Measurements from ENCODE around the gene COL18A1.
A peak's percentile ranks its signal among the peaks of the same experiment; 100 is the strongest.

The COL18A1 gene

DNA sequence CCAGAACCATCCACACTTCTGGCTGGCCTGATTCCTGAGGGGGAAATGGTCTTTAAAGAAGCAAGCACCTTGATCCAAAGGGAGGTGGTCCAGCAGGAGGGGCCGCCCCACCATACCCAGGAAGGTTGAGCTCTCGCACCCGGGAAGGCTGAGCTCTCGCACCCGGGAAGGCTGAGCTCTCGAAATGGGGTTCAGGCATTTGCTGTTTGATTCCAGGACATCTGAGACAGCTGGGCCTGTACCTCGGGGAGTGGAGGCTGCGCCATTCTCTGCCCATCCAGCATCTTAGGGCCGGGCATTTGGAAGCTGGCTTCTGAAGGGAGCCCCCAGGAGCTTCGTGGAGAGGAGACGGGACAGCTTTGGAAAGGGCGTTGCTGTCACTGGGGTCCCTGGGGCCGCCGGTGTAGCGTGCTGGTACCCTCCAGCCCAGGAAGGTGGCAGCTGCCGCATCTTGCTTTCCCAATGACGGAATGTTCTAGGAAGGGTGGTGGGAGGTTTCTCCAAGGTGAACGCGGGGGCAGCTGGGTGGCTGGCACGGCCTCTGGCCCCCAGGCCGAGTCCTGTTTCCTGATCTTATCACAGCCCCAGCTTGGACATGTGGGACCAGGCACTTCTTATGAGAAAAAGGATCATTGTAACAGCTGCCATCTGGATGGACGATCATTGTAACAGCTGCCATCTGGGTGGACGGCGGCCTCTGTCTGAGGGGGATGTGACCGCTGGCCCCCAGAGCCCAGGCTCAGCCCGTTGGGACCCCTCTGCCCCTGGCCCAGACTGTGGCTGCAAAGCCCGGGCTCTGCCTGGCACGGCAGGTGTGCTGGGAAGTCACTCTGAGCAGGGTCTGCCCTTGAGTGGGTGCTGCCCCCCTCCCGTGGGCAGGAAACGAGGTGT, 61.6 kb downstream of the COL18A1 start:
- Histone ChIP-seq H3K23ac (ENCODE audit: low read depth, low read length, poor library complexity) (peak overlapping the region; percentile 62), H4K8ac (ENCODE audit: low read depth, low read length) (no peak overlapping the region), H3K14ac (ENCODE audit: low read length) (no peak overlapping the region), H3K4me2 (ENCODE audit: insufficient read depth, low read length, poor library complexity, severe bottlenecking) (no peak overlapping the region), H2BK5ac (ENCODE audit: low read length) (no peak overlapping the region), H3K27me3 (ENCODE audit: control insufficient read depth in 3 of 3, insufficient read depth in 3 of 3, low read depth in 1 of 3, low read length in 3 of 3) (peaks cover 0 to 76% (median 0%) of the 10 kb centered on the region in 3 experiments), H2BK120ac (ENCODE audit: low read depth, low read length) (no peak overlapping the region), H3K9ac (ENCODE audit: low read depth, low read length, poor library complexity) (no peak overlapping the region), H2BK15ac (ENCODE audit: low read length) (peak overlapping the region; percentile 49), H3K36me3 (replicated peaks in 1 of 2; ENCODE audit: control insufficient read depth in 2 of 2, insufficient read depth in 2 of 2, low read length in 2 of 2) (no peaks in the 10 kb centered on the region), H3K27ac (replicated peaks; ENCODE audit: low read length) (no peak overlapping the region), H3K18ac (ENCODE audit: low read length) (peak overlapping the region; percentile 78), H2AFZ (ENCODE audit: low read length) (no peak overlapping the region), H2BK12ac (ENCODE audit: low read length) (no peak overlapping the region), H3K4me3 (ENCODE audit: low read length in 2 of 2) (no peak overlapping the region), H3K79me1 (ENCODE audit: low read depth, low read length) (peaks cover 11% of the 10 kb centered on the region), H3K4me1 (ENCODE audit: control insufficient read depth in 2 of 2, insufficient read depth in 1 of 2, low read depth in 1 of 2, low read length in 2 of 2) (peaks cover 10 to 19% of the 10 kb centered on the region in 2 donors), H4K91ac (ENCODE audit: low read depth, low read length, poor library complexity) (no peak overlapping the region), H2AK5ac (ENCODE audit: low read depth, low read length) (peak overlapping the region; percentile 91), H3K9me3 (replicated peaks in 1 of 2; ENCODE audit: control insufficient read depth in 2 of 2, insufficient read depth in 1 of 2, low read depth in 1 of 2, low read length in 2 of 2) (peaks cover 4 to 7% of the 10 kb centered on the region in 2 donors), H3K4ac (ENCODE audit: low read length) (no peak overlapping the region)
- DNase-seq (ENCODE audit: low spot score): no peak
- WGBS, 2 donors (ENCODE audit: extremely low coverage in 2 of 2, insufficient read length in 2 of 2, insufficient replicate concordance in 1 of 2): no CpG with 5 or more reads among the region's 30 CpGs

GRCh38 chr21:45467221-45467779, 62.3 kb downstream of the COL18A1 start:
- peak overlapping the region; percentile 62 for H3K23ac ChIP-seq (ENCODE audit: low read depth, low read length, poor library complexity)
- H3K4me1 ChIP-seq (ENCODE audit: control insufficient read depth in 2 of 2, insufficient read depth in 1 of 2, low read depth in 1 of 2, low read length in 2 of 2): peaks cover 10 to 23% of the 10 kb centered on the region in 2 donors
- no peak overlapping the region for H2BK5ac ChIP-seq (ENCODE audit: low read length)
- H3K27ac ChIP-seq (replicated peaks; ENCODE audit: low read length): no peak overlapping the region
- peak overlapping the region; percentile 91 for H2BK15ac ChIP-seq (ENCODE audit: low read length)
- no peak overlapping the region for H3K4me3 ChIP-seq (ENCODE audit: low read length in 2 of 2)
- H3K4ac ChIP-seq (ENCODE audit: low read length): no peak overlapping the region
- H4K91ac ChIP-seq (ENCODE audit: low read depth, low read length, poor library complexity): no peak overlapping the region
- H3K18ac ChIP-seq (ENCODE audit: low read length): peak overlapping the region; percentile 78
- peak overlapping the region; percentile 84 for H4K8ac ChIP-seq (ENCODE audit: low read depth, low read length)
- no CpG with 5 or more reads among the region's 25 CpGs for WGBS, 2 donors (ENCODE audit: extremely low coverage in 2 of 2, insufficient read length in 2 of 2, insufficient replicate concordance in 1 of 2)
- H3K27me3 ChIP-seq (ENCODE audit: control insufficient read depth in 3 of 3, insufficient read depth in 3 of 3, low read depth in 1 of 3, low read length in 3 of 3): peaks cover 0 to 76% (median 0%) of the 10 kb centered on the region in 3 experiments
- H2AK5ac ChIP-seq (ENCODE audit: low read depth, low read length): peak overlapping the region; percentile 91
- H3K79me1 ChIP-seq (ENCODE audit: low read depth, low read length): peaks cover 13% of the 10 kb centered on the region
- H2AFZ ChIP-seq (ENCODE audit: low read length): no peak overlapping the region
- H2BK12ac ChIP-seq (ENCODE audit: low read length): no peak overlapping the region
- no peaks in the 10 kb centered on the region for H3K36me3 ChIP-seq (replicated peaks in 1 of 2; ENCODE audit: control insufficient read depth in 2 of 2, insufficient read depth in 2 of 2, low read length in 2 of 2)
- H3K14ac ChIP-seq (ENCODE audit: low read length): no peak overlapping the region
- peak overlapping the region; percentile 33 for H3K9ac ChIP-seq (ENCODE audit: low read depth, low read length, poor library complexity)
- H2BK120ac ChIP-seq (ENCODE audit: low read depth, low read length): no peak overlapping the region
- no peak overlapping the region for H3K4me2 ChIP-seq (ENCODE audit: insufficient read depth, low read length, poor library complexity, severe bottlenecking)
- DNase-seq (ENCODE audit: low spot score): no peak
- H3K9me3 ChIP-seq (replicated peaks in 1 of 2; ENCODE audit: control insufficient read depth in 2 of 2, insufficient read depth in 1 of 2, low read depth in 1 of 2, low read length in 2 of 2): peaks cover under 1 to 4% of the 10 kb centered on the region in 2 donors

DNA sequence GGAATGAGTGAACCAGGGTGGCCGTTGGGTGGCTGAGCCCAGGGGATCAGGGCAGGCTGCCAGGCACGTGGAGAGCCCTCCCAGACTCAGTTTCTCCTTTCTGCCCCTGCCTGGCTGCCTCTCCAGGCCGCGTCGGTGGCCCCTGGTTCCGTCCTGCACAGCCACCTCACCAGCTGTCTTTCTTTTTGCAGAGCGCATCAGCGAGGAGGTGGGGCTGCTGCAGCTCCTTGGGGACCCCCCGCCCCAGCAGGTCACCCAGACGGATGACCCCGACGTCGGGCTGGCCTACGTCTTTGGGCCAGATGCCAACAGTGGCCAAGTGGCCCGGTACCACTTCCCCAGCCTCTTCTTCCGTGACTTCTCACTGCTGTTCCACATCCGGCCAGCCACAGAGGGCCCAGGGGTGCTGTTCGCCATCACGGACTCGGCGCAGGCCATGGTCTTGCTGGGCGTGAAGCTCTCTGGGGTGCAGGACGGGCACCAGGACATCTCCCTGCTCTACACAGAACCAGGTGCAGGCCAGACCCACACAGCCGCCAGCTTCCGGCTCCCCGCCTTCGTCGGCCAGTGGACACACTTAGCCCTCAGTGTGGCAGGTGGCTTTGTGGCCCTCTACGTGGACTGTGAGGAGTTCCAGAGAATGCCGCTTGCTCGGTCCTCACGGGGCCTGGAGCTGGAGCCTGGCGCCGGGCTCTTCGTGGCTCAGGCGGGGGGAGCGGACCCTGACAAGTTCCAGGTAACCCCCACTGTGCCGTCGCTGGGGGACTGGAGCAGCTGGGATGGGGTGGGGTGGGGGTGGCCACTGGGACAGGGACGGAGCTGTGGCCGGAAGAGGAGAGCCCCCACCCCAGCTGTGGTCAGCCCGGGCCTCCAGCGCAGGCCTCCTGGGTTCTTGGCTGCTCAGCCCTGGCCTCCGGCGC, 63.3 kb downstream of the COL18A1 start:
- Histone ChIP-seq H3K4ac (ENCODE audit: low read length) (peak overlapping the region; percentile 97), H3K36me3 (replicated peaks in 1 of 2; ENCODE audit: control insufficient read depth in 2 of 2, insufficient read depth in 2 of 2, low read length in 2 of 2) (no peaks in the 10 kb centered on the region), H2AK5ac (ENCODE audit: low read depth, low read length) (peak overlapping the region; percentile 91), H2BK12ac (ENCODE audit: low read length) (peak overlapping the region; percentile 93), H2BK15ac (ENCODE audit: low read length) (peak overlapping the region; percentile 91), H3K4me3 (ENCODE audit: low read length in 2 of 2) (peak overlapping the region in 1 of 2 donors; percentile 33), H2AFZ (ENCODE audit: low read length) (no peak overlapping the region), H3K27me3 (ENCODE audit: control insufficient read depth in 3 of 3, insufficient read depth in 3 of 3, low read depth in 1 of 3, low read length in 3 of 3) (peaks cover 0 to 74% (median 0%) of the 10 kb centered on the region in 3 experiments), H3K4me1 (ENCODE audit: control insufficient read depth in 2 of 2, insufficient read depth in 1 of 2, low read depth in 1 of 2, low read length in 2 of 2) (peaks cover 10 to 27% of the 10 kb centered on the region in 2 donors), H3K23ac (ENCODE audit: low read depth, low read length, poor library complexity) (peak overlapping the region; percentile 62), H3K27ac (replicated peaks; ENCODE audit: low read length) (no peak overlapping the region), H3K9me3 (replicated peaks in 1 of 2; ENCODE audit: control insufficient read depth in 2 of 2, insufficient read depth in 1 of 2, low read depth in 1 of 2, low read length in 2 of 2) (peaks cover 0 to under 1% of the 10 kb centered on the region in 2 donors), H3K4me2 (ENCODE audit: insufficient read depth, low read length, poor library complexity, severe bottlenecking) (no peak overlapping the region), H2BK5ac (ENCODE audit: low read length) (peak overlapping the region; percentile 80), H3K79me1 (ENCODE audit: low read depth, low read length) (peaks cover 21% of the 10 kb centered on the region), H2BK120ac (ENCODE audit: low read depth, low read length) (no peak overlapping the region), H3K9ac (ENCODE audit: low read depth, low read length, poor library complexity) (no peak overlapping the region), H3K18ac (ENCODE audit: low read length) (peak overlapping the region; percentile 91), H4K8ac (ENCODE audit: low read depth, low read length) (no peak overlapping the region), H4K91ac (ENCODE audit: low read depth, low read length, poor library complexity) (no peak overlapping the region), H3K14ac (ENCODE audit: low read length) (peak overlapping the region; percentile 49)
- no CpG with 5 or more reads among the region's 45 CpGs for WGBS, 2 donors (ENCODE audit: extremely low coverage in 2 of 2, insufficient read length in 2 of 2, insufficient replicate concordance in 1 of 2)
- no peak for DNase-seq (ENCODE audit: low spot score)
